22Rv1 (cell line): Measurements from ENCODE around the gene EXOC4.

Source experiments
- H3K27ac ChIP-seq: fragments of 450-650 bp; 2 replicates; pipeline ENCODE4 v1.5.1; 2017
- ZFX ChIP-seq: fragments of 450-650 bp; IDR thresholded peaks from 2 replicates; pipeline ENCODE4 v1.6.1; 2017; ENCODE audit warnings: antibody characterized with exemption, borderline replicate concordance
- TF ChIP-seq, protein P1 (sequence below): fragments of 450-650 bp; IDR thresholded peaks from 2 replicates; pipeline ENCODE4 v1.5.1; 2017; ENCODE audit warnings: mild to moderate bottlenecking

Gene EXOC4

GRCh38 chr7:133780912-133781311, 528.0 kb downstream of the EXOC4 start:
- TF ChIP-seq, protein P1, sequence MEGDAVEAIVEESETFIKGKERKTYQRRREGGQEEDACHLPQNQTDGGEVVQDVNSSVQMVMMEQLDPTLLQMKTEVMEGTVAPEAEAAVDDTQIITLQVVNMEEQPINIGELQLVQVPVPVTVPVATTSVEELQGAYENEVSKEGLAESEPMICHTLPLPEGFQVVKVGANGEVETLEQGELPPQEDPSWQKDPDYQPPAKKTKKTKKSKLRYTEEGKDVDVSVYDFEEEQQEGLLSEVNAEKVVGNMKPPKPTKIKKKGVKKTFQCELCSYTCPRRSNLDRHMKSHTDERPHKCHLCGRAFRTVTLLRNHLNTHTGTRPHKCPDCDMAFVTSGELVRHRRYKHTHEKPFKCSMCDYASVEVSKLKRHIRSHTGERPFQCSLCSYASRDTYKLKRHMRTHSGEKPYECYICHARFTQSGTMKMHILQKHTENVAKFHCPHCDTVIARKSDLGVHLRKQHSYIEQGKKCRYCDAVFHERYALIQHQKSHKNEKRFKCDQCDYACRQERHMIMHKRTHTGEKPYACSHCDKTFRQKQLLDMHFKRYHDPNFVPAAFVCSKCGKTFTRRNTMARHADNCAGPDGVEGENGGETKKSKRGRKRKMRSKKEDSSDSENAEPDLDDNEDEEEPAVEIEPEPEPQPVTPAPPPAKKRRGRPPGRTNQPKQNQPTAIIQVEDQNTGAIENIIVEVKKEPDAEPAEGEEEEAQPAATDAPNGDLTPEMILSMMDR: no peak
- TF ChIP-seq ZFX: no peak
- H3K27ac ChIP-seq: no peak overlapping the region

DNA sequence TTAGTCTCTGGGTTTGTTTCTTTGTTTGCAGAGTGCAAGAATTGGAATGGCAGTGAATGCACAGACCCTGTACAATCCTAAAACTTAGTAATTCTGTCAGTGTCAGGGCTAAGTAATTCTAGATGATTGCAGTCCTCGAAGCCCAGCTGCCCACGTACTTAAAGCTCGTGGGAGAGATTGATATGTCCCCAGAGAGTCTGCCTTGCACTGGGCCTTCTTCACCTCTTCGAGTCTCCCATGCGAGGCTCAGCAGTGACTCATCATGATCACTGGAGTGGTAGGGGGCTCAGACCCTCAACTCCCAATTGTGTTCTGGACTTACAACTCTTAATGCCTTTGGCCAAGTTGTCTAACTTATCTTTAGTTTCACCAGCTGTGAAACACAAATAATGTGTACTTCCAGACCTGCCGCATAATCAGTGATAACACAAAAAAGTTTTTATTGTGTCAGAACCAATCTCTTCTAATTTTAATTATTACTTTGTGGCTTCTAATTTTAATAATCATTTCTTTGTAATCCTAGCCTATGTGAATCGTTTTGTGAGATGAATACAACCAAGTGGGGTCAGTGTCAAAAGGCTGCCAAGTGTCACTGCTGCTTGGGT, 528.7 kb downstream of the EXOC4 start:
- TF ChIP-seq, protein P1: no peak
- TF ChIP-seq ZFX: no peak
- H3K27ac ChIP-seq: no peak overlapping the region

GRCh38 chr7:133782470-133782869, 529.6 kb downstream of the EXOC4 start:
- no peak overlapping the region for H3K27ac ChIP-seq
- TF ChIP-seq ZFX: no peak
- TF ChIP-seq, protein P1: no peak

GRCh38 chr7:133783276-133783675, 530.4 kb downstream of the EXOC4 start:
- no peak for TF ChIP-seq ZFX
- TF ChIP-seq, protein P1: no peak
- H3K27ac ChIP-seq: no peak overlapping the region

DNA sequence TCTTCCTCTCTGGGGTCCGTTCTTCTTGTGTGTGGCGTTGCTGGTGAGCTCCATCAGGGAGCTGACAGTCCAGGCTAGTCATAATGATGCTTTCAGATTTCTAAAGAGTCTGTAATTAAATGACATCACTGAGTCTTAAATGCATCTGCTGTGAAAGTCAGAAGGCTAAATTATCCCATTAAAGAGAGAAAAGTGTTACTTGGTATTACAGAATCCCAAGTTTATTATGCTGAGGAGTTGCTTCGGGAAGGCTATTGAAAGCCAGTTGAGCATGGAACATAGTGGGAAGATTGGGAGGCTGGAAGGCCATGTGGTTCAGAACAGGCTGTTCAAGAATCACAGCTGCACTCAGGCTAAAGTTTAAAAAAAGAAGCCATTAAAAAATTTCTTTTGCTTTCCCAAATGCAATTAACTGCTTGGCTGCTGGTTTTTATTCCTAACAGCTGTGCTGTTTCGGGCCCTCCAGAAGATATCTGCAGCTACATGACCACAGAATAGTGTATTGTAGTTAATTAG, 531.7 kb downstream of the EXOC4 start:
- no peak for TF ChIP-seq ZFX
- TF ChIP-seq, protein P1: no peak
- no peak overlapping the region for H3K27ac ChIP-seq

DNA sequence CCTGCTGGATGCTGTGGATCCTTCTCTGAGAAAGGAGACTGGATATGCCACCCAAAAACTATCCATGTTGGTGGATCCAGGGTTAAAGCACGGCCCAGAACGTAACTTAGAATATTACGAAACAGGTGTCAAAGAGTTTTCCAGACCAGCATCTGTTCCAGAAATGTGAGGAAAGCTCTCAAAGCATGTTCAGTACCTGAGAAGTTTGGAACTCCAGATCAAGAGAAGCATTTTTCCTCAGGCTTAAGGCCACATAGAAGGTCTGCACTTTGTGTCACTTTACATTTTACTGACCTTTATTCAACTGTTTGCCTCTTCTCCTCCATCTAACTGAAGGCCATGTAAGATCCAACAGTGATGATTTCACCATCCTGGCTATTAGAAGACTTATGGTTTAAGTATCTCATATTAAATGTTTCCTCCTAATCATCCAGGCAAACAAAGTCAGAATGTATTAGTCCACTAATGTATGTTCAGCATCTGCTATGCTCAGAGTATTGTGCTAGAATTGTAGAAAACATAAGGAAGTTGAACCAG, 533.6 kb downstream of the EXOC4 start:
- TF ChIP-seq, protein P1: no peak
- TF ChIP-seq ZFX: no peak
- H3K27ac ChIP-seq: no peak overlapping the region

GRCh38 chr7:133789974-133790373, 537.1 kb downstream of the EXOC4 start:
- TF ChIP-seq ZFX: no peak
- TF ChIP-seq, protein P1: no peak
- no peak overlapping the region for H3K27ac ChIP-seq
